Effector memory CD4-positive, alpha-beta T cell (primary cell): Measurements from ENCODE around the gene ADGRD1.
"Not testable (repeated sequence)": the region's sequence is repeated elsewhere in the genome, so short reads cannot be mapped to it uniquely, and the experiment has no call there.

Experiments
- DNase-seq, 3 donors: peaks; one replicate each; pipeline ENCODE4 v3.0.0-alpha.2; 2020
- H3K27ac ChIP-seq: 2 replicates; pipeline ENCODE4 v1.7.0; 2013; ENCODE audit warnings: mild to moderate bottlenecking, low read length, moderate library complexity; ENCODE audit not compliant: insufficient read depth, poor library complexity, severe bottlenecking
- H3K27me3 ChIP-seq: replicated peaks from 2 replicates; pipeline ENCODE4 v1.7.0; 2013; ENCODE audit warnings: mild to moderate bottlenecking, low read length; ENCODE audit not compliant: insufficient read depth, control insufficient read depth, poor library complexity, severe bottlenecking
- H3K36me3 ChIP-seq: 2 replicates; pipeline ENCODE4 v1.7.0; 2013; ENCODE audit warnings: mild to moderate bottlenecking, low read length, moderate library complexity; ENCODE audit not compliant: control insufficient read depth, insufficient read depth
- H3K4me1 ChIP-seq: 2 replicates; pipeline ENCODE4 v1.7.0; 2013; ENCODE audit warnings: low read length, mild to moderate bottlenecking; ENCODE audit not compliant: control insufficient read depth, insufficient read depth, poor library complexity, severe bottlenecking
- H3K4me3 ChIP-seq: 2 replicates; pipeline ENCODE4 v1.7.0; 2013; ENCODE audit warnings: low read length, low read depth, mild to moderate bottlenecking; ENCODE audit not compliant: insufficient read depth, poor library complexity, severe bottlenecking
- H3K9me3 ChIP-seq: 2 replicates; pipeline ENCODE4 v1.7.0; 2013; ENCODE audit warnings: mild to moderate bottlenecking, low read length, moderate library complexity; ENCODE audit not compliant: control insufficient read depth
- total RNA-seq, 3 donors: gene quantifications; one replicate each; lab custom pipeline; 2026; lab: John Stamatoyannopoulos, UW

ADGRD1 gene
- total RNA-seq, result 0 to 0.39 (median 0) reads per million in 3 donors

DNA sequence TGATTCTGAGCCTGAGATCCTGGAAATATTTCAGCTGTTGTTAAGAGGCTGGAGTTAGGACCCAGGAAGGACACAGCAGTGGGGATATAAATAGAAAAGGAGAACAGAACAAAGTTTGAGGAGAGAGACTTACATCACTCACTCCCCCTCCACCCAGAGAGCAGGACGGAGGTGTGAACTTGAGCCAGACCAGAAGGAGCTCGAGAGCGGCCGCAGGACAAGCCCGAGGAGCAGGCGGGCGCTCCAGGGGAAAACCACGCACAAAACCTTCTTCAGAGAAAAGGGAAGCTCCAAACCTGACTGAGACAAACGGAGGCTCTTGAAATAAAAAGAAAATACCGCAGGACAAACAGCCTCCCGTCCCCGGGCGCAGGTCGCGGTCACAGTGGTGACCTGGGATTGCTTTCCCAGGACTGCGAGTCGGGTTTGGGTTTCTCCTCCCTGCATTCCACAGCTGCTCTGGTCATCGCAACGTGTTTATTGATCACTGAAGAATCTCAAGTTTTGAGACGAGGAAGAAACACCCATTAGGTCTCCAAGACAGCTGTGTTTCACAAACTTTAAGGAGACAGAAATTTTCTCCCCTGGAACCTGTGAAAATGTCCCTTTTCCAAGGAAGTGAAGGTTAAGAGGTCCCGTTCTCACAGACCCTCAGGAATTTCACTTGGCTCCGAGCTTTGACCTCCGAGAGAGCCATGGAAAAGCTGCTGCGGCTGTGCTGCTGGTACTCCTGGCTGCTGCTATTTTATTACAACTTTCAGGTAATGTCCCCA, at the start of gene ADGRD1:
TSS of gene ADGRD1 (plus strand) at position 137 of the 773 bp plus-strand sequence. CDS start at position 696, 559 bp downstream.
- DNase-seq, result no peak
- Histone ChIP-seq H3K9me3 (no peaks in the 10 kb centered on the region), H3K36me3 (no peaks in the 10 kb centered on the region), H3K27ac (no peak within 1 kb of the TSS), H3K4me1 (no peaks in the 10 kb centered on the region), H3K27me3 (peaks cover 4% of the 10 kb centered on the region), H3K4me3 (no peak within 1 kb of the TSS)

DNA sequence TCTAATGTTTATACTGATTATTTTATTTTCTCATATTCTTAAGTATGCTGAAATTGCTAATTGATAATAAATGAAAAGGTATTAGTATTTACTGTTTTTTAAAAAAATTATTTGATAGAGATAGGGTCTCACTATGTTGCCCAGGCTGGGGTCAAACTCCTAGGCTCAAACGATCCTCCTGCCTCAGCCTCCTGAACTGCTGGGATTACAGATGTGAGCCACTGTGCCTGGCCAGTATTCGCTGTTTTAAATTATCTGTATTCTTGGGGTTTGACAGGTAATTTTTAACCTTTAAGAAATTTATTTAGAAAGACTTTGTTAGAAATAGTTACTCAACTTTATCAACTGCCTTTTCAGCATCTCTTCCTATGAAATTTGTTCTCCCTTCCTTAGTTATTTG, 49.6 kb upstream of the ADGRD1 start:
- Histone ChIP-seq H3K9me3 (no peaks in the 10 kb centered on the region), H3K27ac (no peak overlapping the region), H3K4me1 (no peaks in the 10 kb centered on the region), H3K36me3 (no peaks in the 10 kb centered on the region), H3K4me3 (no peak overlapping the region), H3K27me3 (no peaks in the 10 kb centered on the region)
- no peak for DNase-seq

DNA sequence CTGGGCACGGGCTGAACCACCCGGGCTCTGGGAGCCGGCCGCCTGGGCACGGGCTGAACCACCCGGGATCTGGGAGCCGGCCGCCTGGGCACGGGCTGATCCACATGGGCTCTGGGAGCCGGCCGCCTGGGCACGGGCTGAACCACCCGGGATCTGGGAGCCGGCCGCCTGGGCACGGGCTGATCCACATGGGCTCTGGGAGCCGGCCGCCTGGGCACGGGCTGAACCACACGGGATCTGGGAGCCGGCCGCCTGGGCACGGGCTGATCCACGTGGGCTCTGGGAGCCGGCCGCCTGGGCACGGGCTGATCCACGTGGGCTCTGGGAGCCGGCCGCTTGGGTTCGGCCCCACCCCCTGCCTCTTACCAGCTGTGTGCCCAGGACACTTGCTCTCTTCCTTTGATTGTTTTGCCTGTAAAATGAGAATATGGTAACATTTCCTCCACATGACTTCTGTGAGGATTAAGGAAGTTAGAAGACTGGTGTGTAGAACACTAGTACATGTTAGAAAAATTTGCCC, 48.7 kb upstream of the ADGRD1 start:
- DNase-seq, result not testable (repeated sequence)

DNA sequence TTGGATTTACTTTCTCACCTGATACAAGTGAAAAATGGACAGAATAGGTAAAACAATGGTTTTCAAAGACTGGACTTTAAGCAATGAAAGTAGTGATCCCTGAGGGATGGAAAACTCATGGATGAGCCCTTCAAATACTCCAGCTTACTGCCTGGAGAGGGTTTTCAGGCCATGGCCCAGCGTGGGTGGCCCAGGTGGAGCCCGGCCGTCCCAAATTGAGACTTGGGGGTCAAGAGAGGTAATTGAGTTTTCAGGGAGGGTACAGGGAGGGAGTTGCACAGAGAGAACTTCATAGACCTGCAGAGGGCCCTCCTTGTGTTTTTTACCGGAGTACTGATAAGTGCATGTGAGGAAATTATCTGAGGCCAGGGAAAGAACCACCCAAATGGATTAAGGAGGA, 44.6 kb upstream of the ADGRD1 start:
- Histone ChIP-seq H3K27ac (no peak overlapping the region), H3K36me3 (no peaks in the 10 kb centered on the region), H3K4me3 (no peak overlapping the region), H3K4me1 (no peaks in the 10 kb centered on the region), H3K9me3 (peaks cover 4% of the 10 kb centered on the region), H3K27me3 (no peaks in the 10 kb centered on the region)
- DNase-seq, result no peak

More for the DNA sequence above, 48.7 kb upstream of the ADGRD1 start:
- H3K27ac ChIP-seq, H3K27me3 ChIP-seq, H3K9me3 ChIP-seq, H3K36me3 ChIP-seq, H3K4me1 ChIP-seq, H3K4me3 ChIP-seq: not testable (repeated sequence)

DNA sequence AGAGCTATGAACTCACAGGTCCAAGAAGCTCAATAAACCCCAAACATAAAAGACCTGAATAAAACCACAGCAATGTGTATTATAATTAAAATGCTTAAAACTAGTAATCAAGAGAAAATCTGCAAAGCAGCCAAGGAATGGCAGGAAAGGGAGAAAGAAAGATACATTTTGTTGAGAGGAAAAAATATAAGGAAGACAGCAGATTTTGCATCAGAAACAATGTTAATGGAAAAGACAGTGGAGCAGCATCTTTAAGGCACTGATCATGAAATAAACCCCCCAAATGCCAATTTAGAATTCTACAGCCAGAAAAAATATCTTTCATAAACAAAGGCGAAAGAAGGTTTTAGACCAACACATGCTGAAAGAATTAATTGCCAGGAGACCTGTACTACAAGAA, 42.5 kb upstream of the ADGRD1 start:
- DNase-seq, result no peak
- H3K9me3 ChIP-seq, result peaks cover 4% of the 10 kb centered on the region
- H3K27ac ChIP-seq, result no peak overlapping the region
- no peak overlapping the region for H3K4me3 ChIP-seq
- no peaks in the 10 kb centered on the region for H3K36me3 ChIP-seq
- H3K27me3 ChIP-seq, result peaks cover 8% of the 10 kb centered on the region
- H3K4me1 ChIP-seq, result no peaks in the 10 kb centered on the region

DNA sequence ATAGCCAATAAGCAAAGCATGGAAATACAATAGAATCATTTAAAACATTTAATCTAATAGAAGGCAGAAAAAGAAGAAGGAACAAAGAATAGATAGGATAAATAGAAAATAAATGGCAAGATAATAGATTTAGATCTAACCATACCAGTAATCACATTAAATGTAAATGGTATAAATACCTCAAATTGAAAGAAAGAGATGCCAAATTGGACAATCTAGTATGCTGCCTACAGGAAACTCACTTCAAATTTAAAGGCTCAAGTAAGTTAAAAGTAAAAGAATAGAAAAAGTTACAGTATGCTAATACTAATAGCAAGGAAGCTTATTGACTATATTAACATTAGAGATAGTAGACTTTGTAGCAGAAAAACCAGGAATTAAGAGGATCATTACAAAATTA, 41.8 kb upstream of the ADGRD1 start:
- H3K27me3 ChIP-seq, result peaks cover 9% of the 10 kb centered on the region
- DNase-seq, result no peak
- no peak overlapping the region for H3K27ac ChIP-seq
- H3K36me3 ChIP-seq, result no peaks in the 10 kb centered on the region
- H3K9me3 ChIP-seq, result peaks cover 4% of the 10 kb centered on the region
- H3K4me3 ChIP-seq, result no peak overlapping the region
- no peaks in the 10 kb centered on the region for H3K4me1 ChIP-seq

DNA sequence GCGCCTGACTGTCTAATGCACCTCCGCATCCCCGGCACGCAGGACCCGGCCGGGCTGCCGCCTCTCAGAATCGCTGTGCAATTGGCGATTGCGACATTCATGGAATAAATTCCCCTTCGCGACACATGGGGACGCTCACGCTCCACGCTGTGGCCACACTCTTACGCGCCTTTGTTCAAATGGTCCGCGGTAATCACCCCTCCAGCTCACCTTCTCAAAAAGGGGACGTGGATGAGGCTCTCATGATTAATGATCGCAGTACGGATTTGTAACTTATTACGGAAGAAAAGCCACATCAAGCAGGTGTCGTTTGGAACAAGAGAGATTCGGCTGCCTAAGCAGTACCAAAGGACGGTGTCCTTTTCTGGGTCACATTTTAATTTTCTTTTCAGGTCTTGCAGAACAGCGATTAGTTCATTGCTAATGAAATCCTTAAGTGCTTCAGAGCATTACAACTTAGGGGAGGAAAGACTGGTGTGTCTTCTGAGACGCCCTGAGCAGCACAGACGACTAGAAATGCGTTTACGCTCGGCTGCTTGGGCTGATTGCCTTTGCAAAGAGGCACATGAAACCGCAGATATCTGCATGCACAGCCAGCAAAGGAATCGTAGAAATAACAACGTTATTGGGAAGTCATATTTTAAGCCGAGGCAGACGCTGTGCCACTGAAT, 37.3 kb upstream of the ADGRD1 start:
- Histone ChIP-seq H3K36me3 (no peaks in the 10 kb centered on the region), H3K4me1 (no peaks in the 10 kb centered on the region), H3K9me3 (peaks cover 4% of the 10 kb centered on the region), H3K27me3 (peaks cover 9% of the 10 kb centered on the region), H3K27ac (no peak overlapping the region), H3K4me3 (no peak overlapping the region)
- DNase-seq, result no peak

DNA sequence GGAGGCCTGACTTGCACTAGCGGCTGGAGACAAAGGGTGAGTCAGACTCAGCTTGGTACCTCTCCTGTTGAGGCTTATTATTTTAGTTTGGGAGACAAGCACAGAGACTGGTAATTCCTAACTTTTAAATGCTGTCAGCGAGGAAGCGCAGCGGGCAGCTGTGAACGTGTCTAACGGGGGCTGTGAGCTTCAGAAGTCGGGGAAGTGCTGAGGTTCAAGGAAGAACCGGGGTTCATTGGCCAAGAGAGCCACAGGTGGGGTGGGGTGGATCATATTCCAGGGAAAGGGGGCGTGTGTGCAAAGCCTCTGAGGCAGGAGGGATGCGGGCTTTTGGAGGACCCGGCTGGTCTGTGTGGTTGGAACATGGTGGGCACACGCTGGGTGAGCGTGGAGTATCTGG, 36.1 kb upstream of the ADGRD1 start:
- Histone ChIP-seq H3K27me3 (peaks cover 9% of the 10 kb centered on the region), H3K9me3 (no peaks in the 10 kb centered on the region), H3K4me3 (no peak overlapping the region), H3K27ac (no peak overlapping the region), H3K4me1 (no peaks in the 10 kb centered on the region), H3K36me3 (no peaks in the 10 kb centered on the region)
- no peak for DNase-seq

DNA sequence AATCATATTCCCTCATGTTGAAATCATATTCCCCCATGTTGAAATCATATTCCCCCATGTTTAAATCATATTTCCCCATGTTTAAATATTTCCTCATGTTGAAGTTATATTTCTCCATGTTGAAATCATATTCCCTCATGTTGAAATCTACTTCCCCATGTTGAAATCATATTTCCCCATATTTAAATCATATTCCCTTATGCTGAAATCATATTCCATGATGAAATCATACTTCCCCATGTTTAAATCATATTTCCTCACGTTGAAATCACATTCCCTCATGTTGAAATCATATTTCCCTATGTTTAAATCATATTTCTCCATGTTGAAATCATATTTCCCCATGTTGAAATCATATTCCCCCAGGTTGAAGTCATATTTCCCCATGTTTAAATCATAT, 34.6 kb upstream of the ADGRD1 start:
- no peak for DNase-seq
- Histone ChIP-seq H3K36me3 (no peaks in the 10 kb centered on the region), H3K27me3 (peaks cover 9% of the 10 kb centered on the region), H3K4me1 (no peaks in the 10 kb centered on the region), H3K27ac (no peak overlapping the region), H3K9me3 (no peaks in the 10 kb centered on the region), H3K4me3 (no peak overlapping the region)

DNA sequence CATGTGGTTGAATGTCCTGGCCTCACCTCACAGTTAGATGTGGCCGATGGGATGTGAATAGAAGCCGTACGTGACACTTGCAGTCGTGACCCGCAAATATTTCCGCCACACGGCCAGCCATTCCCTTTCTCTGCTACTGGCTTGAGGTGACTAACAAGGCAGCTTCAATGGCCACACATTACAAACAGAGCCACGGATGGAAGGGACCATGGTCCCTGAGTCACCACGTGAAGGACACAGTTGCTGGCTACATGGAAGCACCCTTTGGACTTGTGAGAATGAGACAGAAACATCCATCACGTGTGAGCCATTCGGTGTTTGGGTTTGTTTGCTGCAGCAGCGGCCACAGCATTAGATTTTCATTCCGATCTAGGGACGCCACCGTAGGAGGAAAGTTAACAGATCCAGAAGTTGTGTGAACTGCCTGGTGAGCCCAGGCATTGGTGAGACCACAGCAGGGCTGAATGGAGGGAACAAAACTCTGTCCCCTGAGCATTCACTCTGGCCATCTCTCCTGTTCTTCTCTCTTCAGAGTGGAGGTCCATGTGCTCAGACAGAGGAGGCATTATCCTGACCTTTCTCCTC, 33.5 kb upstream of the ADGRD1 start:
- no peak for DNase-seq

More for the DNA sequence above, 33.5 kb upstream of the ADGRD1 start:
- no peak overlapping the region for H3K27ac ChIP-seq
- no peaks in the 10 kb centered on the region for H3K4me1 ChIP-seq
- no peak overlapping the region for H3K4me3 ChIP-seq
- H3K9me3 ChIP-seq, result no peaks in the 10 kb centered on the region
- H3K27me3 ChIP-seq, result peaks cover 9% of the 10 kb centered on the region
- H3K36me3 ChIP-seq, result no peaks in the 10 kb centered on the region
